HEK293 (cell line): Measurements from ENCODE around the gene CDK17.
"Not testable (repeated sequence)": the region's sequence is repeated elsewhere in the genome, so short reads cannot be mapped to it uniquely, and the experiment has no call there.

Source experiments
- CTCF ChIA-PET: fragments of 350-600 bp; formaldehyde crosslinking; extraction: SDS; loops from one replicate; lab custom pipeline; 2021; ENCODE audit warnings: antibody characterized with exemption; lab: Yijun Ruan, JAX
- POLR2A ChIA-PET: fragments of 300-600 bp; formaldehyde crosslinking; extraction: SDS; loops from one replicate; lab custom pipeline; 2020; ENCODE audit warnings: antibody characterized with exemption, inconsistent platforms; lab: Yijun Ruan, JAX
- H3K27ac ChIP-seq: fragments of 200-500 bp; sonication (Bioruptor generic); 2 replicates; pipeline ENCODE4 v1.5.1; 2014; ENCODE audit warnings: low read depth, low read length, control low read depth, inconsistent platforms; ENCODE audit errors: extremely low read depth
- H3K36me3 ChIP-seq, 2 experiments: fragments of 200-500 bp in 1 of 2; sonication (Bioruptor generic) in 1 of 2; 1 replicate in 1 of 2; 2 replicates in 1 of 2; pipeline ENCODE4 v1.5.1; 2014 to 2017; ENCODE audit warnings: inconsistent platforms in 2 of 2, low read length in 2 of 2; ENCODE audit not compliant: control insufficient read depth in 2 of 2, insufficient read depth in 1 of 2
- H3K4me1 ChIP-seq: fragments of 200-500 bp; sonication (Bioruptor generic); 2 replicates; pipeline ENCODE4 v1.5.1; 2014; ENCODE audit warnings: mild to moderate bottlenecking, low read length, inconsistent platforms; ENCODE audit not compliant: control insufficient read depth, insufficient read depth
- H3K4me3 ChIP-seq: 2 replicates; pipeline ENCODE4 v1.5.1; 2011; ENCODE audit warnings: low read depth, mild to moderate bottlenecking, control low read depth, low read length, moderate library complexity
- H3K9me3 ChIP-seq: fragments of 200-500 bp; sonication (Bioruptor generic); 2 replicates; pipeline ENCODE4 v1.5.1; 2014; ENCODE audit warnings: low read depth, low read length, inconsistent platforms; ENCODE audit not compliant: control insufficient read depth, insufficient read depth
- GFI1B ChIP-seq: fragments of 450-650 bp; formaldehyde crosslinking; IDR thresholded peaks from 2 replicates; pipeline ENCODE4 v1.5.1; 2016; ENCODE audit warnings: missing biosample characterization, missing genetic modification characterization
- GLIS1 ChIP-seq: fragments of 450-650 bp; formaldehyde crosslinking; IDR thresholded peaks from 2 replicates; pipeline ENCODE4 v1.5.1; 2016; ENCODE audit warnings: missing biosample characterization, missing genetic modification characterization
- OVOL3 ChIP-seq: fragments of 450-650 bp; formaldehyde crosslinking; IDR thresholded peaks from 2 replicates; pipeline ENCODE4 v1.5.1; 2016; ENCODE audit warnings: missing biosample characterization, missing genetic modification characterization
- REPIN1 ChIP-seq: fragments of 450-650 bp; formaldehyde crosslinking; IDR thresholded peaks from 2 replicates; pipeline ENCODE4 v1.5.1; 2017; ENCODE audit warnings: missing biosample characterization, missing genetic modification characterization, low read depth
- TCF7L2 ChIP-seq: IDR thresholded peaks from 2 replicates; pipeline ENCODE4 v1.6.1; 2011; ENCODE audit warnings: low read depth, mild to moderate bottlenecking, inconsistent platforms, low read length, moderate library complexity, borderline replicate concordance
- ZBTB17 ChIP-seq: fragments of 450-650 bp; formaldehyde crosslinking; IDR thresholded peaks from 2 replicates; pipeline ENCODE4 v1.5.1; 2016; ENCODE audit warnings: missing biosample characterization, missing genetic modification characterization
- ZFP3 ChIP-seq: fragments of 450-650 bp; formaldehyde crosslinking; IDR thresholded peaks from 2 replicates; pipeline ENCODE4 v1.5.1; 2016; ENCODE audit warnings: low read depth, missing biosample characterization, missing genetic modification characterization
- ZNF571 ChIP-seq: fragments of 450-650 bp; formaldehyde crosslinking; IDR thresholded peaks from 2 replicates; pipeline ENCODE4 v1.5.0; 2017; ENCODE audit warnings: missing biosample characterization, missing genetic modification characterization
- ZNF664 ChIP-seq: fragments of 450-650 bp; formaldehyde crosslinking; IDR thresholded peaks from 2 replicates; pipeline ENCODE4 v1.5.1; 2016; ENCODE audit warnings: missing biosample characterization, missing genetic modification characterization
- ZNF670 ChIP-seq: fragments of 450-650 bp; formaldehyde crosslinking; IDR thresholded peaks from 2 replicates; pipeline ENCODE4 v1.5.1; 2016; ENCODE audit warnings: missing biosample characterization, missing genetic modification characterization, low read depth
- ZNF830 ChIP-seq: fragments of 450-650 bp; IDR thresholded peaks from 2 replicates; pipeline ENCODE4 v1.5.0; 2018; ENCODE audit warnings: missing biosample characterization, missing genetic modification characterization, low read depth, mild to moderate bottlenecking, moderate library complexity
- TF ChIP-seq, protein P1 (sequence below): fragments of 450-650 bp; formaldehyde crosslinking; IDR thresholded peaks from 2 replicates; pipeline ENCODE4 v1.5.1; 2016; ENCODE audit warnings: missing biosample characterization, missing genetic modification characterization
- TF ChIP-seq, protein P2 (sequence below): fragments of 450-650 bp; IDR thresholded peaks from 2 replicates; pipeline ENCODE4 v1.5.1; 2018; ENCODE audit warnings: missing biosample characterization, missing genetic modification characterization

Gene CDK17

DNA sequence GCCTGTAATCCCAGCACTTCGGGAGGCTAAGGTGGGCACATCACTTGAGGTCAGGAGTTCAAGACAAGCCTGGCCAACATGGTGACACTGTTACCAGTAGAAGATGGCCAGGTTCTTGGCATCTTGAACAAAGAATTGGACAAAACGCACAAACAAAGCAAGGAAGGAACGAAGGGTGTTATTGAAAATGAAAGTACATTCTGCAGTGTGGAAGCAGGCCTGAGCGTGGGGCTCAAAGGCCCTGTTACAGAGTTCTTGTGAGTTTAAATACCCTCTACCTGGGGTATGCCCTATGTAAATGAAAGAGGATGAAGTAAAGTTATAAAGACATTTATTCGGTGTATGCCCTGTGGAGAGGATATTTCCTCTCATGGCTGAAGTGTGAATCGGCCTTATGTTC lies 20.8 kb upstream of the CDK17 start:
- no peaks in the 10 kb centered on the region for H3K4me1 ChIP-seq
- no peak overlapping the region for H3K4me3 ChIP-seq
- ChIA-PET POLR2A (no interaction called here), CTCF (interaction anchor here (0.6 kb wide), 1 partner anchor 721 kb away, joined by 4 read pairs; no protein-coding TSS in a partner anchor)
- no peak for TF ChIP-seq ZNF830 (tag by site-specific recombination)
- no peaks in the 10 kb centered on the region for H3K36me3 ChIP-seq
- H3K27ac ChIP-seq: no peak overlapping the region
- no peaks in the 10 kb centered on the region for H3K9me3 ChIP-seq

DNA sequence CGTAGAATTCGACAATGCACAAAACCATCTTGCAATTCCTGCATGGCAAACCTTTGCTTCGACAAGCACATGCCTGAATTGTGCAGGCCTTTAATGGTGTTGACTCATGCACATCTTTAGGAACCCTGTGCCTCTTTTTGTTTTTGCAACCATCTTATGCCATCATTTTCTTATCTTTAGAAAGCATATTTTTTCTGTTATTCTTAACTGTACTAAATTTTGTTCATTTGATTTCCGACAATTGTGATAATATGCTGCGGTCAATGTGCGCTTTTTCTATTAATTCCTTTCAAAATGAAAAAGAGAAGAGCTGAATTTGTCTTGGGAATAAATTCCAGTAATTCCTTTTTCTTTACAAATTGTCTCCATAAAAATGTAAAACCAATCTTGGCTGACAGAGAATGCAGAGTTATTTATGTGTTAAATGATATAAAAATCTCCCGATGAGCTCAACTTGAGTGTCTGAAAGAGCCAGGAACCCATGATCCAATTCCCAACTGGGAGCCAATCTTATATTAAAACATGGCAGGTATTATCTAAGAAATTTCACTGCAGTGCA lies 20.1 kb upstream of the CDK17 start:
- H3K36me3 ChIP-seq: no peaks in the 10 kb centered on the region
- H3K4me3 ChIP-seq: no peak overlapping the region
- TF ChIP-seq, protein P1, sequence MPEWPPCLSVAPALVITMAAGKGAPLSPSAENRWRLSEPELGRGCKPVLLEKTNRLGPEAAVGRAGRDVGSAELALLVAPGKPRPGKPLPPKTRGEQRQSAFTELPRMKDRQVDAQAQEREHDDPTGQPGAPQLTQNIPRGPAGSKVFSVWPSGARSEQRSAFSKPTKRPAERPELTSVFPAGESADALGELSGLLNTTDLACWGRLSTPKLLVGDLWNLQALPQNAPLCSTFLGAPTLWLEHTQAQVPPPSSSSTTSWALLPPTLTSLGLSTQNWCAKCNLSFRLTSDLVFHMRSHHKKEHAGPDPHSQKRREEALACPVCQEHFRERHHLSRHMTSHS (tag by site-specific recombination): no peak
- TF ChIP-seq, protein P2, sequence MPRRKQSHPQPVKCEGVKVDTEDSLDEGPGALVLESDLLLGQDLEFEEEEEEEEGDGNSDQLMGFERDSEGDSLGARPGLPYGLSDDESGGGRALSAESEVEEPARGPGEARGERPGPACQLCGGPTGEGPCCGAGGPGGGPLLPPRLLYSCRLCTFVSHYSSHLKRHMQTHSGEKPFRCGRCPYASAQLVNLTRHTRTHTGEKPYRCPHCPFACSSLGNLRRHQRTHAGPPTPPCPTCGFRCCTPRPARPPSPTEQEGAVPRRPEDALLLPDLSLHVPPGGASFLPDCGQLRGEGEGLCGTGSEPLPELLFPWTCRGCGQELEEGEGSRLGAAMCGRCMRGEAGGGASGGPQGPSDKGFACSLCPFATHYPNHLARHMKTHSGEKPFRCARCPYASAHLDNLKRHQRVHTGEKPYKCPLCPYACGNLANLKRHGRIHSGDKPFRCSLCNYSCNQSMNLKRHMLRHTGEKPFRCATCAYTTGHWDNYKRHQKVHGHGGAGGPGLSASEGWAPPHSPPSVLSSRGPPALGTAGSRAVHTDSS (tag by site-specific recombination): no peak
- no peak for TF ChIP-seq TCF7L2
- ChIA-PET POLR2A (no interaction called here), CTCF (interaction anchor here (0.7 kb wide), 1 partner anchor 205 kb away, joined by 5 read pairs; no protein-coding TSS in a partner anchor)
- no peak overlapping the region for H3K27ac ChIP-seq
- no peaks in the 10 kb centered on the region for H3K9me3 ChIP-seq
- H3K4me1 ChIP-seq: no peaks in the 10 kb centered on the region

DNA sequence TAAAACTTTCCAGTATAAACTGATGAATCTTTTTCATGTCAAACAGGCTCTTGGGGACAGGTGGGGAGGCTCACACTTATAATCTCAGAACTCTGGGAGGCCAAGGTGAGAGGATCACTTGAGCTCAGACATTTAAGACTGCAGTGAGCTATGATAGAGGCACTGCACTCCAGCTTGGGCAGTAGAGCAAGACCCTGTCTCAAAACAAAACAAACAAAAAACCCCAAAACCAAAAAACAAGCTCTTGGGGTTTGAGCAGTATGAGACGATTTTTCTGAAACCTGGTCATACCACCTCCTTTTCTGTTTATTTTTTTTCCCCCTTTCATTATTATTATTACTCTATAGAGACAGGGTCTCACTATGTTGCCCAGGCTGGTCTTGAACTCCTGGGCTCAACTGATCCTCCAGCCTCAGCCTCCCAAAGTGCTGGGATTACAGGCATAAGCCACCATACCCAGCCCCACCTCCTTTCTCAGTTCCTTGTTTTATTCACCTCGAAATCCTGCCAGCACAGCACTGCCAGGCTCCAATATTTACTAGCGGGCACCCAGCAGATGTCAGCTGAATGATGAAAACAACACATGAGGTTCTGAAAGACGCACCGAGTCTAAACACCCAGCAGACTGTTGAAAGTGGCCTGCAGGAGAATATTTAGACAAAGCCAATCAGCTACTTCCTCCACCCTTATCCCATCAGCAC lies 19.5 kb upstream of the CDK17 start:
- H3K4me1 ChIP-seq: no peaks in the 10 kb centered on the region
- POLR2A ChIA-PET: no interaction called here
- H3K9me3 ChIP-seq: no peaks in the 10 kb centered on the region
- CTCF ChIA-PET: interaction anchor here (0.7 kb wide), 1 partner anchor 204 kb away, joined by 5 read pairs; no protein-coding TSS in a partner anchor
- H3K4me3 ChIP-seq: no peak overlapping the region
- no peaks in the 10 kb centered on the region for H3K36me3 ChIP-seq
- TF ChIP-seq GFI1B (tag by site-specific recombination): no peak
- TF ChIP-seq ZNF670 (tag by site-specific recombination): no peak
- no peak for TF ChIP-seq OVOL3 (tag by site-specific recombination)
- TF ChIP-seq ZFP3: no peak
- TF ChIP-seq ZNF664 (tag by site-specific recombination): no peak
- TF ChIP-seq ZBTB17: no peak
- TF ChIP-seq REPIN1: no peak
- no peak for TF ChIP-seq GLIS1
- TF ChIP-seq ZNF571: no peak
- no peak overlapping the region for H3K27ac ChIP-seq

DNA sequence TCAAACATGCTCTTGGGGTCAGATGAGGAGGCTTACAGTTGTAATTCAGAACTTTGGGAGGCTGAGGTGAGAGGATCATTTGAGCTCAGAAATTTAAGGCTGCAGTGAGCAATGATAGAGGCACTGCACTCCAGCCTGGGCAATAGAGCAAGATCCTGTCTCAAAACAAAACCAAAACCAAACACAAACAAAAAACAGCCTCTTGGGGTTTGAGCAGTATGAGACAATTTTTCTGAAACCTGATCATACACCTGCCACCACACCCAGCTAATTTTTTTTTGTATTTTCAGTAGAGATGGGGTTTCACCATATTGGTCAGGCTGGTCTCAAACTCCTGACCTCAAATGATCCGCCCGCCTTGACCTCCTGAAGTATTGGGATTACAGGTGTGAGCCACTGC lies 17.4 kb upstream of the CDK17 start:
- POLR2A ChIA-PET, H3K27ac ChIP-seq, H3K36me3 ChIP-seq, H3K4me3 ChIP-seq, H3K4me1 ChIP-seq, CTCF ChIA-PET, H3K9me3 ChIP-seq: not testable (repeated sequence)
